ENCODE measurements around the gene ORAI3. TPM values are rescaled to one million over a fixed set of nuclear protein-coding genes. Genes with fewer than 3 reads are reported as not detected.

ORAI3 gene
- total RNA-seq, 1 experiment from 2014 or later, result 10.8 TPM

- TF ChIP-seq FOXJ3 (CRISPR knock-in tag; IDR thresholded peaks at IDR 0.05; ENCODE audit: borderline replicate concordance) (no peak), NFATC4 (CRISPR knock-in tag; IDR thresholded peaks at IDR 0.05) (no peak), USF2 (CRISPR knock-in tag; IDR thresholded peaks at IDR 0.05) (no peak), CREB1 (CRISPR knock-in tag; IDR thresholded peaks at IDR 0.05) (no peak), SMAD4 (CRISPR knock-in tag; IDR thresholded peaks at IDR 0.05) (no peak), ZBTB43 (CRISPR knock-in tag; IDR thresholded peaks at IDR 0.05) (no peak)
These were observed 48.3 kb upstream of the ORAI3 start (continued) for GRCh38 chr16:30900588-30900987.

- DNase-seq (ENCODE audit: low spot score), result no peak
- Mint-ChIP-seq H3K9me3 (peaks cover 3% of the 10 kb centered on the region; the same call in 1 of the 2 replicates), H3K4me3 (peak overlapping the region; percentile 59), H3K27me3 (ENCODE audit: low read depth) (peaks cover 29% of the 10 kb centered on the region), H3K36me3 (no peaks in the 10 kb centered on the region), H3K4me1 (peaks cover 12% of the 10 kb centered on the region), H3K27ac (no peak overlapping the region)
- ChIA-PET POLR2A (interaction anchor here (0.6 to 1.4 kb wide), 6 partner anchors 8 to 214 kb away, joined by 3 to 6 read pairs (median 3); partner anchors contain the start of gene BCL7C), CTCF (interaction anchor here (0.5 to 5.1 kb wide), 30 partner anchors 9 to 1099 kb away, joined by 3 to 95 read pairs (median 4); partner anchors contain the start of gene FBXL19)
- TF ChIP-seq KAT7 (CRISPR knock-in tag; IDR thresholded peaks at IDR 0.05; ENCODE audit: borderline replicate concordance) (no peak), GTF2I (CRISPR knock-in tag; conservative IDR thresholded peaks at IDR 0.05) (no peak), ERG (CRISPR knock-in tag; IDR thresholded peaks at IDR 0.05) (no peak), CBFB (CRISPR knock-in tag; IDR thresholded peaks at IDR 0.05; ENCODE audit: low read depth) (no peak), ZNF317 (CRISPR knock-in tag; IDR thresholded peaks at IDR 0.05; ENCODE audit: borderline replicate concordance, low read depth) (no peak), OVOL2 (CRISPR knock-in tag; IDR thresholded peaks at IDR 0.05; ENCODE audit: borderline replicate concordance) (no peak), TEAD4 (CRISPR knock-in tag; IDR thresholded peaks at IDR 0.05) (no peak), NFE2L1 (CRISPR knock-in tag; IDR thresholded peaks at IDR 0.05) (no peak), HMGA2 (CRISPR knock-in tag; IDR thresholded peaks at IDR 0.05) (no peak), ZNF396 (CRISPR knock-in tag; IDR thresholded peaks at IDR 0.05; ENCODE audit: borderline replicate concordance) (no peak)
- ATAC-seq, result no peak
These were observed 47.5 kb upstream of the ORAI3 start for GRCh38 chr16:30901201-30902028.

GRCh38 chr16:30902029-30902972, 46.6 kb upstream of the ORAI3 start:
- peaks cover 3% of the 10 kb centered on the region; the same call in 1 of the 2 replicates for H3K9me3 Mint-ChIP-seq
- H3K4me1 Mint-ChIP-seq, result peaks cover 9% of the 10 kb centered on the region
- ChIA-PET POLR2A (interaction anchor here (0.6 to 1.4 kb wide), 5 partner anchors 8 to 213 kb away, joined by 3 to 6 read pairs (median 3); partner anchors contain the start of gene BCL7C), CTCF (interaction anchor here (0.6 to 5.1 kb wide), 26 partner anchors 10 to 180 kb away, joined by 3 to 95 read pairs (median 5); partner anchors contain the start of gene FBXL19)
- H3K27ac Mint-ChIP-seq, result peak overlapping the region; percentile 96
- H3K4me3 Mint-ChIP-seq, result peak overlapping the region; percentile 90
- ATAC-seq (peak; percentile 87), DNase-seq (ENCODE audit: low spot score) (peak; percentile 61)
- TF ChIP-seq MAX (CRISPR knock-in tag; IDR thresholded peaks at IDR 0.05), result peak; percentile 47; the same call in 1 of the 2 replicates
- no peak for TF ChIP-seq RORB (CRISPR knock-in tag; IDR thresholded peaks at IDR 0.05)
- TF ChIP-seq ZNF317 (CRISPR knock-in tag; IDR thresholded peaks at IDR 0.05; ENCODE audit: borderline replicate concordance, low read depth), result 0 out of 2 replicates have a peak, but pooled peaks have one; percentile 28
- peak; percentile 23; the same call in 1 of the 2 replicates for TF ChIP-seq HMGXB4 (CRISPR knock-in tag; IDR thresholded peaks at IDR 0.05)
- 0 out of 2 replicates have a peak, but pooled peaks have one; percentile 40 for TF ChIP-seq KAT7 (CRISPR knock-in tag; IDR thresholded peaks at IDR 0.05; ENCODE audit: borderline replicate concordance)
- peak; percentile 71 for TF ChIP-seq ZNF423 (CRISPR knock-in tag; IDR thresholded peaks at IDR 0.05)
- no peak for TF ChIP-seq ETV6 (CRISPR knock-in tag; IDR thresholded peaks at IDR 0.05)
- 0 out of 2 replicates have a peak, but pooled peaks have one; percentile 29 for TF ChIP-seq FOXP4 (CRISPR knock-in tag; IDR thresholded peaks at IDR 0.05)
- H3K27me3 Mint-ChIP-seq (ENCODE audit: low read depth), result peaks cover 26% of the 10 kb centered on the region
- no peaks in the 10 kb centered on the region for H3K36me3 Mint-ChIP-seq

Data from WTC11 (cell line).